Progenitor cell of endocrine pancreas (in vitro differentiated cells): ENCODE results near the gene RPP40. TPM values are rescaled to one million over a fixed set of nuclear protein-coding genes. Genes with fewer than 3 reads are reported as not detected.

Source experiments
- DNase-seq: peaks from one replicate; pipeline ENCODE4 v3.0.0; 2021; ENCODE audit warnings: low spot score; ENCODE audit not compliant: unreplicated experiment
- H3K27ac Mint-ChIP-seq: 2 replicates; pipeline ENCODE4 v1.8.0; 2021; ENCODE audit warnings: mild to moderate bottlenecking, moderate library complexity, mixed read lengths
- H3K27me3 Mint-ChIP-seq: 2 replicates; pipeline ENCODE4 v1.8.0; 2021; ENCODE audit warnings: mixed read lengths
- H3K36me3 Mint-ChIP-seq: 2 replicates; pipeline ENCODE4 v1.8.0; 2022; ENCODE audit warnings: mixed read lengths; ENCODE audit not compliant: insufficient read depth
- H3K4me1 Mint-ChIP-seq: 2 replicates; pipeline ENCODE4 v1.8.0; 2021; ENCODE audit warnings: low read depth, mixed read lengths
- H3K4me3 Mint-ChIP-seq: 2 replicates; pipeline ENCODE4 v1.8.0; 2021; ENCODE audit warnings: low read depth, mild to moderate bottlenecking, moderate library complexity, mixed read lengths
- H3K9me3 Mint-ChIP-seq: 2 replicates; pipeline ENCODE4 v1.8.0; 2021; ENCODE audit warnings: low read depth, mixed read lengths
- CTCF ChIP-seq: fragments of 200-600 bp; sonication (generic); IDR thresholded peaks from one replicate; pipeline ENCODE4 v1.5.0; 2021; ENCODE audit warnings: antibody characterized with exemption, mild to moderate bottlenecking; ENCODE audit not compliant: unreplicated experiment
- total RNA-seq: library from RNA; stranded (reverse); gene quantifications from 2 replicates; pipeline ENCODE4 v1.2.1, GENCODE V29; 2021

RPP40 gene
- total RNA-seq, 1 donor from 2014 or later = 8.0 TPM

GRCh38 chr6:4977468-4977867, 26.4 kb downstream of the RPP40 start:
- H3K9me3 Mint-ChIP-seq = peaks cover 18% of the 10 kb centered on the region
- H3K27me3 Mint-ChIP-seq = peaks cover 4% of the 10 kb centered on the region
- no peak overlapping the region for H3K4me3 Mint-ChIP-seq
- H3K36me3 Mint-ChIP-seq = peaks cover 4% of the 10 kb centered on the region
- no peak for DNase-seq
- TF ChIP-seq CTCF = no peak
- no peak overlapping the region for H3K27ac Mint-ChIP-seq
- no peaks in the 10 kb centered on the region for H3K4me1 Mint-ChIP-seq

GRCh38 chr6:4975506-4975905, 28.3 kb downstream of the RPP40 start:
- TF ChIP-seq CTCF = no peak
- Mint-ChIP-seq H3K4me1 (no peaks in the 10 kb centered on the region), H3K27ac (no peak overlapping the region), H3K9me3 (peaks cover 18% of the 10 kb centered on the region), H3K4me3 (no peak overlapping the region), H3K36me3 (peaks cover 4% of the 10 kb centered on the region), H3K27me3 (peaks cover 8% of the 10 kb centered on the region)
- no peak for DNase-seq

- peaks cover 4% of the 10 kb centered on the region for H3K36me3 Mint-ChIP-seq
- peaks cover 8% of the 10 kb centered on the region for H3K27me3 Mint-ChIP-seq
- no peaks in the 10 kb centered on the region for H3K4me1 Mint-ChIP-seq
- no peak overlapping the region for H3K4me3 Mint-ChIP-seq
- H3K27ac Mint-ChIP-seq = no peak overlapping the region
- peaks cover 15% of the 10 kb centered on the region for H3K9me3 Mint-ChIP-seq
- DNase-seq = no peak
- TF ChIP-seq CTCF = no peak
These were observed 28.9 kb downstream of the RPP40 start for GRCh38 chr6:4974962-4975361.

GRCh38 chr6:4973982-4974745, 29.7 kb downstream of the RPP40 start:
- Mint-ChIP-seq H3K36me3 (peaks cover 1% of the 10 kb centered on the region), H3K9me3 (peaks cover 10% of the 10 kb centered on the region), H3K27ac (no peak overlapping the region), H3K4me1 (no peaks in the 10 kb centered on the region), H3K27me3 (peaks cover 8% of the 10 kb centered on the region), H3K4me3 (no peak overlapping the region)
- no peak for DNase-seq
- TF ChIP-seq CTCF = no peak

- no peak for DNase-seq
- TF ChIP-seq CTCF = no peak
- peaks cover 8% of the 10 kb centered on the region for H3K27me3 Mint-ChIP-seq
- no peaks in the 10 kb centered on the region for H3K4me1 Mint-ChIP-seq
- H3K4me3 Mint-ChIP-seq = no peak overlapping the region
- peaks cover 1% of the 10 kb centered on the region for H3K36me3 Mint-ChIP-seq
- H3K9me3 Mint-ChIP-seq = peaks cover 10% of the 10 kb centered on the region
- no peak overlapping the region for H3K27ac Mint-ChIP-seq
These were observed 30.4 kb downstream of the RPP40 start for GRCh38 chr6:4973415-4973814.
